NCI-H82 treated with DMSO at 0.1 percent for 48 hours (cell line): ENCODE measurements around the gene RCAN3.
"Not testable (repeated sequence)": the region's sequence is repeated elsewhere in the genome, so short reads cannot be mapped to it uniquely, and the experiment has no call there.

Experiments used
- DNase-seq: peaks from one replicate; lab custom pipeline; 2025; ENCODE audit not compliant: unreplicated experiment; lab: John Stamatoyannopoulos, UW

RCAN3 gene

DNA sequence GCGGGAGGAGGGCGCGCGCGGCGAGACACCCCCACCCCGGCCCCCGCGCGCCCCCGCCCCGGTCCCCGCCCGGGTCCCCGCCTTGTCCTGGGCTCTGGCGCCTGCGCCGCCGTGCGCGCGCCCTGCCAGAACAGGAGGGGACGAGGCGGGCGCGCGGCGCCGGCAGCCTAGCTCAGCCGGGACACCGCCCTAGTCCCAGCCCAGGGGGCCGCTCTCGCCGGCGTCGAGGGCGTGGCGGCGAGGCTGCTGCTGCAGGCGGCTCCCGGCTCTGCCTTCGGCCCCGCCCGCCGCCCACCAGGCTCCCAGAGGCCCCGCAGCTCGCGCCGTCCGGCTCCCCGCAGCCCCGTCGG is at the start of gene RCAN3:
Gene RCAN3 (plus strand): TSS at position 128 of the 350 bp plus-strand sequence. CDS start 11,537 bp downstream, outside the sequence.
- peak; percentile 66 for DNase-seq

DNA sequence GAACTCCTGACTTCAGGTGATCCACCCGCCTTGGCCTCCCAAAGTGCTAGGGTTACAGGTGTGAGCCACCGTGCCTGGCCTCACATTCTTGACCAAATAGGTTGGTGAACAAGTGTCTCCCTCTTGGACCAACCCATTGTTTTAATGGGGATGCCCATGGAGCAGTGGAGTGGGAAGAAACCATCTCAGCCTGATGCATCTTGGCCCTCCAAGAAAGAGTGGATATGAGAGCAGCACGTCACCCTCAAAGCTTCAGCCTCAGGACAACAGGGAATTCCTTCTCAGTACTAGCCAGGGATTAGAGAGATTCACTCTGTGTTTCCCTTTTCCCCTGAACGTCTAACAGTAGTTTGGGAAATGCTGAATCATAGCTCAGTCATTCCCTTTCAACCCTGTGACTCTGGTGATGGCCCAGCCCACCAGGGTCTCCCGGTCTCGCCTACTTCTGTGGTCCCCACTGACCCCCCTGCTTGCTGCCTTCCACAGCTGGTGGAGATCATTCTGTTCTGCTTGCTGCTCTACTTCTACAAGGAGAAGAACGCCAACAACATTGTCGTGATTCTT is 49.6 kb upstream of the RCAN3 start:
- no peak for DNase-seq

DNA sequence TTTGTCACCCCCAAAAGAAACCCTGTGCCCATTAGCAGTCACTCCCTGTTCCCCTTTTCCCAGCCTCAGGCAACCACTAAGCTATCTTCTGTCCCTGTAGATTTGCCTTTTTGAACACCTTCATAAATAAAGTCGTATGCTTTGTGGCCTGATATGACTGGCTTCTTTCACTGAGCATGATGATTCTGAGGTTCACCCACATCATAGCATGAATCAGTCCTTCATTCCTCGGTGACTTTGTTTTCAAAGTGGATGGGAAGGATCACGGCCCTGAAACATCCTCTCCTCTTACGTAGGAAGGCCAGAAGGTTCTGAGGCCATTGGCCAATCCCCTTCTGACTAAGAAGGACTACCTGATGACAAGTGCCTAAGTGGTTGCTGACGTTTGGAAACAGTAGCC is 48.0 kb upstream of the RCAN3 start:
- DNase-seq: no peak

DNA sequence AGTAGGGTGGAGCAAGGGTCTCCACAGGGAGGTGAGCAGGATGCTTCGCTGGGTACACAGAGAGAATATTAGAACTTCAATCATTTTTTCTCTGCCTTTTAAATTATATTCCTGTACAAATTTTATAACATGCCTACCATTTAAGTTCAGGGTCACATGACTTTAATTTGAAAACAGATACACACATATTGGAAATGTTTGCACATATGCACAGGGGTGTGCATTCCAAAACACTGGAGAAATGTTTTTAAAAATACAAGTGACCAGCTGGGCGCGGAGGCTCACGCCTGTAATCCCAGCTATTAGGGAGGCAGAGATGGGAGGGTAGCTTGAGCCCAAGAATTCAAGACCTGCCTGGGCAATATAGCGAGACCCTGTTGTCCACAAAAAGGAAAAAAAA is 47.4 kb upstream of the RCAN3 start:
- no peak for DNase-seq

DNA sequence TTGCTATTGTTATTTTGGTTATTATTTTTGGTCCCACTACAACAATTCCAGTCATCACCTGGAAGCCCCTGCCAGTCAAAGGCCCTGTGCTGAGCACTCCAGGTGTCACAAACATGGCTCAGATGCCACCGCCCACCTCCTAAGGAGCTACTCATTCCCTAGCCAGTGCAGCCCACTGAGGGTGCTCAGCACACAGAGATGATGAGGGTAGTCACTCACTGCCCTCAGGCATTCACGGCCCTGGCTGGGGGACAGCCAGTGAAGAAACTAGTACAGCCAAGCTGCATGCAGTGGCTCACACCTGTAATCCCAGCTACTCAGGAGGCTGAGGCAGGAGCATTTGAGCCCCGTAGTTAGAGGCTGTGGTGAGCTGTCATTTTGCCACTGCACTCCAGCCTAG is 44.8 kb upstream of the RCAN3 start:
- no peak for DNase-seq

DNA sequence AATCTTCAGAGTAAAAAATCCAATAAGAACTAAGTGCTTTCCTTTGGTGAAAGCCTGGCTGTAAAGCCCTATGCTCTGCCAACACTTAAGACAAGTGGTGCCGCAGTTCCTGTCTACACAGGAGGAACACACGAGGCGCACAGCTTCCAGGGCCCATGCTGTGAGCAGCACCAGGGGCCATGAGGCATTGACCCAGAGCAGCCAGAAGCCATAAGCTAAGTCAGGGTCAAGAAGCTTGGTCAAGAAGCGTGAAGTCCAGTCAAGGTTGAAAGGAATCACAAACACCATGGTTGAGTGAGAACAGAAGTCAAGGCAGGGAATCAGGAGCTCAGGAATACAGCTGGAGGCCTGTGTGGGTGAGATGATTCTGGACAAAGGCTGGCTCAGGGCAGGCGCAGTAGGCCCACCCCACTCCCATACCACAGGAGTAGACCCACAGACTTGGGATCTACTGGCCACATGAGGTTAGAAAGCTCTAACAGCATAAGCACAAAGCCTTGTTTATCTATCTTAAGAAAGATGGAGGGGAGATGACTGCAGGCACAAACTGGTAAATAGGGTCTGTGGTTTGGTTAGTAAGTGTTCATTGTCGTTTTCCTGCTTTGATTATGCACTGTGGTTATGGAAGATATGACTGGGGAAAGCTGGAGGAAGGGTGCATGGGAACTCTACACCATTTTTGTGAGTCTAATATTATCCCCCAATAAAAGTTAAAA is 42.9 kb upstream of the RCAN3 start:
- no peak for DNase-seq

DNA sequence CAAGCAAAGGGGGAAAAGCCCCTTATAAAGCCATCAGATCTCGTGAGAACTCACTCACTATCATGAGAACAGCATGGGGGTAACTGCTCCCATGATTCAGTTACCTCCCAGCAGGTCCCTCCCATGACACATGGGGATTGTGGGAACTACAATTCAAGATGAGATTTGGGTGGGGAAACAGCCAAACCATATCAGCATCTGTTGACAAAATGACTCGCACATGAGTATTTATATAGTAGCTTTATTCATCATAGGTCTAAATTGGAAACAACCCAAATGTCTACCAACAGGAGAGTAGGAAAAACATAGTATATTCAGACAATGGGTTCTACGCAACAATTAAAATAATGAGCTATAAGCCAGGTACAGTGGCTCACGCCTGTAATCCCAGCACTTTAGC is 40.5 kb upstream of the RCAN3 start:
- DNase-seq: not testable (repeated sequence)

DNA sequence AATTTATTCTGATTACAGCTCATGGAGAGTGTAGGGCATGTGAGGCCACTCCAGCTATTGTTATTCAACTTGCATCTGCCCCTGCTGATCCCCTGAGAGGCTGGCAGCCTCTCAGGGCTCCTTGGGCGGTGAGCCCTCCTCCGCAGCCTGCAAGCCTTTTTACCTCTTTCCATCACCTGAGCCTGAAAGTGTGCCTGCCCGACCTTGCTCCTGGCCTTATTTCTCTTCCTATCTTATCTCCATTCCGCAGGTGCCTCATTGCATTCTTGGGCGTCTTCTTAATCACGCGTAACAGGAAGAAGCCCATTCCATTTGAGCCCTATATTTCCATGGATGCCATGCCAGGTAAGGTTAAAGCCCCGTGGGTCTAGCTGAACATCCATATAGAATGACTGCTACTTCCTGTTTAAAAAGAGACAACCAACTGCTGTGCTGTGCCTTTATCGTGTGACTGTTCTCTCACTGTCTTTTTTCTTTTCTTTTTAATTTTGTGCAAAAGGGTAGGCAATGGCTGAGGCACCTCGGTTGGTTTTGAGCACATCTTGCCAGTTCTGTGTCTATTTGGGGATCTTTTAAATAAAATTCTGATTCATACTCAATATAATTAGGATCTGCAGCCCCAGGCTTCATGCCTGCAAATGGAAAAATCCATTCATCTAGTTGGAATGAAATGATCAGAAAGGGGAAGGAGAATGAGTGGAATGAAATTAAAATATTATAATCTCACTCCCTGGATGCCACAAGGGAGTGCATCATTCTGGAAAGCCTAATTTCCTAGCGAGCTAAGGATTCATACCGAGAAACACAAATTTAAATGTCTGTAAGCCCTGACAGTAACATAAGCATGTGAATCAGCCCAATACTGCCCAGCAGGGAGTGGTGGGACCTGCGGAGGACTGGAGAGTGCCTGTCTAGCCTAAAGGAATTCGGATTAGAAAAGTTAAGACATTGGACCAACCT is 38.6 kb upstream of the RCAN3 start:
- DNase-seq: no peak

DNA sequence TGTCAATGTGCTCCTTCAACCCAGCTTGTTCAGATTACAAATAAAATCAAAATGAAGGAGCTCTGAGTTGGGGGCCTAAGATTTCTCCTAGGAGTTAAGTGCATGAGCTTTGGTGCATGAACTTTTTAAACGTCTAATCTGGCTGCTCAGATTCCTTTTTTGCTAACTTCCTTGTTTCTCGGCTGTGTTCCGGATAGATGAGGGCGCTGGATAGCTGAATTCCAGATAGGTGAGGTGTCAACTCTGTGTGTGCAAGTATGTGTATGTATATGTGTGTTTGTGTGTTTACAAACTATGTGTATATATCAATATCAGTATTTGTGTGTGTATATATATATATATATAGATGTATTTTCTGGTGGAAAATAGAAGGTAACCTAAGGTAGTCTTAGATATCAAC is 37.5 kb upstream of the RCAN3 start:
- DNase-seq: no peak

DNA sequence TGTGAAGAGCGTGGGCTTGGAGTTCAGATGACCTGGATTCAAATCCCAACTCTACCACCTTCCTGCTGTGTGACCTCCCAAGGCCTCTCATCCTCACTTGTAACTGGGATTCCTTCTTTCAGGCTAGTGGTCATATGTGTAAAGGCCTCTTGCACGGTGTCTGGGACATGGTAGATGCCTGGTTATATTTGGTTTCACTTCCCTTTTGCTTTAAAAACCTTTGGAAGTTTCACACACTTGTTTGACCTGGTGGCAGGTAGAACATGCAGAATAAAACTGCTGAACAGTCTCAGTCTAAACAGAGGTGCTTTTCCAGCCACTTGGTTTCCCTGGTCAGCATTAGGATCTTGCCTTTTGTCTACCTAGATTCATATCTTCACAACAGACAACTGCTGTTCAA is 37.0 kb upstream of the RCAN3 start:
- DNase-seq: no peak

DNA sequence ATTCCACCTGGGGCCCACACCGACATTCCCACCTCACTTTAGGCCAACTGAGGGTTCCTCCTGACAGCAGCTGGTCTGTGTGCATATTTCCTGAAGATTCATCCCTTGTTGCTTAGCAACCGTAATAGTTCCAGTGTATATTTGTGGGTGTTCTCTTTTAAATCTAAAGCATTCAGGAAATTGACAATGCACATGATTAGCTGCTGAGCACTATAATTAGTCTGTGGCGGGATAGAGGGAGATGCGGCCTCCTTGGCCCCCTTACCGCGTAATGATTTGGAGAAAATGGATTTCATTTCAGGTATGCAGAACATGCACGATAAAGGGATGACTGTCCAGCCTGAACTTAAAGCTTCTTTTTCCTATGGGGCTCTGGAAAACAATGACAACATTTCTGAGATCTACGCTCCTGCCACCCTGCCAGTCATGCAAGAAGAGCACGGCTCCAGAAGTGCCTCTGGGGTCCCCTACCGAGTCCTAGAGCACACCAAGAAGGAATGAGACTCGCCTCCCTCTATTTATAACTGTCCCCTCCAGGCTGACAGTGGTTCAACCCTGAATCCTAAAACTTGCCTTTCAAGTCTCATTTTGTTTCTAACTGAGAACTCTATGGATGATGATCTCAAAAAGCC is 33.8 kb upstream of the RCAN3 start:
- DNase-seq: no peak

DNA sequence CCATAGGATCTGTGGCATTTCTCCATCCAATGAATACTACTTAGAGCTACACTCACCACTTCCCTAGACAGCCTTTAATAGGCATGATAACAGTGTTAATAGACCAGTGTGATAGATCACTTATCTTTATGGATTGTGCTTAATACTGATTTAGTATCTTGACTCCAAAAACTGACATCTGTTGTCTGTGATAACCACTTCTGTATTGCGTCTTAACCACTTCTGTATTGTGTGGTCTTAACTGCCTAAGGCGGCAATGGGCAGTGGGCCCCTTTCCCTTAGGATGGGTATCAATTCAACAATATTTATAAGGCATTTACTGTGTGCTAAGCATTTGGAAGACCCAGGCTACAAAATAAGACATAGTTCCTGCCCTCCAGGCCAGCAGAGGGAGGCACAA is 32.0 kb upstream of the RCAN3 start:
- DNase-seq: no peak

DNA sequence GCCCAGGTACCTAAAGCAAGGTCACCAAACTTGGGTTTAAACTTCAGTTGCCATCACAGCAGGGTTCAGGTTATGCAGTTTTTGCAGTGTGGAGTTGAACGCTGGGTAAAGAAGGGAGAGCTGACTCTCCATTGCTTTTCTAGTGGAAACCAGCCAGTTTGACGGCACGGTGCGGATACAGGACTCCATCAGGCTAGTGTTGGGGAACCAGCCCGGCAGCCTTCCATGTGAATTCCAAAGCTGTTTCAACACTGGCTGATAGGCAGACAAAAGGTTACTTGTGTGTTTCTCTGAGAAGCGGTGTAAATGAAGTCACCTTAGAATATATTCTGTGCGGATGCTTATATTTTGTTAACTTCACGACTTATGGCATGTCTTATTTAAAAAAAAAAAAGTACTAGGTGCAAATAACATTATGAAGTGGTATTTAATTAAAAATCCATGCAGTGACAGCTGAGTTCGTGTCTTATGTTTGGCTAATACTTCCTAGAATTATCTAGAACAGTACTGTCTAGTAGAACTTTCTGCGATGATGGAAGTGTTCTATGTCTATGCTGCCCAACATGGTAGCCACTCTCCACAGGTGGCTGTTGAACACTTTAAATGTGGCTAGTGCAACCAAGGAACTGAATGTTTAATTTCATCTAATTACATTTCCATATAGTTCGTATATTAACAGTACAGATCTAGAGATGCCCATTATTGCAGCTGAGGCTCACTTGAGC is 29.9 kb upstream of the RCAN3 start:
- no peak for DNase-seq

DNA sequence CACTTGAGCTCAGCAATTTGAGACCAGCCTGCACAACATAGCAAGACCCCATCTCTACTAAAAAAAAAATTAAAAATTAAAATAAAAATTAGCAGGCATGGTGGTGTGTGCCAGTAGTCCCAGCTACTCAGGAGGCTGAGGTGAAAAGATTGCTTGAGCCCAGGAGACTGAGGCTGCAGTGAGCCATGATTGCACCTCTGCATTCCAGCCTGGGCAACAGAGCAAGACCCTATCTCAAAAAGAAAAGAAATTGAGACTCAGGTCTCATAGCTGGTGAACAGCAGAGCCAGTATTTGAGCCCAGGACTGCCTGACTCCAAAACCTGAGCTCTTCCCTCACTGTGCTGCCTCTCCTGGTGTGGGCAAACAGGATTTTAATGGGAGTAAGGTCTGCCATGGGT is 28.4 kb upstream of the RCAN3 start:
- no peak for DNase-seq

DNA sequence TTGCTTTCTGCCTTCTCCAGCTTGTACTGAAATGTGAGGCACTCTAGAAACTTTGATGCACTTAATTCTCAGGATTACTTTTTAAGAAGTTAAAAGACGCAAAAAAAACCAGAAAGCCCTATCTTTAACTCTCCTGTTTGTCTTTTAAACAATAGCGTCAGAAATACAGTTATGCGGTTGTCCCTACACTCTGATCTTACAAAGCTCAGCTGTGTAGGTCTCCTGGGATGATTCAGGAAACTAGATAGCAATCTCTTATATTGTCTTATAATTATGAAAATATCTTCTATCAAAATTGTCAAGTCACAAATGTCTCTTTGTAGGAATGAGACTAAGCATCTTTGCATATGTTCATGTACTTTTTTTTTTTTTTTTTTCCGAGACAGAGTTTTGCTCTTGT is 26.9 kb upstream of the RCAN3 start:
- DNase-seq: no peak

DNA sequence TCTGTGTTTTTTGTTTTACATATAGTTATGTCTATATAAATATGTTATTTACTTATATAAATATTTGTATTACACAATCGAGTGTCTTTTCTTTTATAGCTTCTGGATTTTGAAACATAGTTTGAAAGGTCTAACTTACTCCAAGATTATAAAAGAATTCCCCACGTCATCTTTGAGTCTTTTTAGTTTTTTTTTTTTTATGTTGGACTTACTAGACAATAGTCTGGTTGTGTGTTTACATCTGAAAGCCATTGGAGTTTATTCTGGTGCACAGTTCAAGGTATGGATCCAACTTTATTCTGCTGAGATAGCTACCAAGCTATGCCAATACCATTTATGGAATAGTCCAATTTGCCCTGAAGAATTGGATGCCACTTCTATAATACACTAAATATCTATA is 26.1 kb upstream of the RCAN3 start:
- DNase-seq: no peak

DNA sequence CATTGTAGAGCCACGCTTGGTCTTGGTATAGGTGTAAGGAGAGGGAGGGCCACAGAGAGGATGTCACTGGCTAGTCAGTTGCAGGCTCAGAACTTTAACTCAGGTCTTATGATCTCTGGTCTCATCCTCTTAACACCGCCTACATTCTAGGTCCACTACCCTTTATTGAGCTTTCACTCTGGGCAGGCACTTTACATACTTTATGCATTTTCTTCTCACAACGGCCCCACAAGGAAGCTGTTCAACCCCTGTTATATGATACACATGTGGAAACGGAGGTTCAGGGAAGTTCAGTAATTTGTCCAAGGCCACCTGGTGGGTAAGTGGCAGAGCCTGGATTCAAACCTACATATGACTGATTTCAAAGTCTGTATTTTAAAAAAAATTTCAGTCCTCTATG is 25.3 kb upstream of the RCAN3 start:
- no peak for DNase-seq

DNA sequence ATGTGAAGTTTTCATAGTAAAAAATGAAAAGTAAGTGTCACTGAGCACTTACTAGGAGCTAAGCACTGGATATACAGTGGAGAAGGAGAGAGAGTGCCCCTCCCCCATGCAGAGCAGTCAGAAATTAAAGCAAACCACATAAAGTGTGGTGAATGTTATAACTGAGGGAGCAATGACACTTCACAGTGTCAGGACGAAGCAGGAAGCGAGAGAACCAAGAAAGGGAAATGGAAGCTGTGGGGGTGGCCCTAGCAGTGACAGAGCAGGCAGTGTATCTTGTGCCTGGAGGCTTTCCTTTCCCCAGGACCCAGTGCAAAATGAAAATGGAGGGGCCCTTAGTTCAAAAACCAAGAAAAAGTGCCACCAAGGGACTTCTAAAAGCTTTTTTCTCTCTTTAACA is 21.5 kb upstream of the RCAN3 start:
- no peak for DNase-seq

DNA sequence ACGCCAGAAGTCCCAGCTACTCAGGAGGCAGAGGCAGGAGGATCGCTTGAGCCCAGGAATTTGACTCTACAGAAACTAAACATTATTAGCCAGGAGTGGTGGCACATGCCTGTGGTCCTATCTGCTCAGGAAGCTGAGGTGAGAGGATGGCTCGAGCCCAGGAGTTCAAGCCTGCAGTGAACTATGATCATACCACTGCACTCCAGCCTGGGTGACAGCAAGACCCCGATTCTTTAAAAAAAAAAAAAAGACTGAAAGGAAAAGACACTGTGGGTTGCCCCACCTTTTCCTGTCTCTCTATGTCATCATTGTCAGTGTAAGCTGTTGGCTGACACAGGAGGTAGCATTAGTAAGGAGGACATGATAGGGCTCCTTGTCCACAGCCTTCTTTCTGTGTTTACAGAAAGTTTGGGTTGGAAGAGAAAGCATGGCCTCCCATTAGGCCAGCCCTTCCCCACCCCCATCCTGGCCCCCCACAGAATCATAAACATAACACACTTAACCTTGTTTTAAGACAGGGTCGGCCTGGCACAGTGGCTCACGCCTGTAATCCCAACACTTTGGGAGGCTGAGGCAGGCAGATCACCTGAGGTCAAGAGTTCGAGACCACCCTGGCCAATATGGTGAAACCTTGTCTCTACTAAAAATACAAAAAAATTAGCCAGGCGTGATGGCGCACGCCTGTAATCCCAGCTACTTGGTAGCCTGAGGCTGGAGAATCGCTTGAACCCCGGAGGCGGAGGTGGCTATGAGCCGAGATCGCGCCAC is 20.6 kb upstream of the RCAN3 start:
- no peak for DNase-seq

DNA sequence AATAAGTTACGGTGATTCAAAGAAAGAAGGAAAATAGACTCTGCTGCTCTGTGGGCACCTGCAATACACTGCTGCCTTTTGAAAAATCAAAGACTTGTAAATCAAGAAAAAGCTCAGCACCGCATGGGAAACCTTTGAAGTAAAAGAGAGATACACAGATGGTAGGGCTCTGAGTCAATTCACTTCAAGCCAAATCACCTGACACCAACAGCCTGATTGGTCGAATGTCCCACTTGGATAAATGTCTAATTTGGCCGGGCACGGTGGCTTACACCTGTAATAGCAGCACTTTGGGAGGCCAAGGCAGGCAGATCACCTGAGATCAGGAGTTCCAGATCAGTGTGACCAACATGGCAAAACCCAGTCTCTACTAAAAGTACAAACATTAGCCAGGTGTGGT is 19.2 kb upstream of the RCAN3 start:
- DNase-seq: no peak
